SK-N-MC (cell line): ENCODE results near the gene FAM151A.

Experiments used
- EZH2 ChIP-seq: fragments of 200-600 bp; sonication (generic); IDR thresholded peaks from one replicate; pipeline ENCODE4 v1.6.1; 2017; ENCODE audit warnings: antibody characterized with exemption
- POLR2AphosphoS5 ChIP-seq: IDR thresholded peaks from 2 replicates; pipeline ENCODE4 v1.6.1; 2012; ENCODE audit warnings: mild to moderate bottlenecking, low read depth, low read length, borderline replicate concordance

DNA sequence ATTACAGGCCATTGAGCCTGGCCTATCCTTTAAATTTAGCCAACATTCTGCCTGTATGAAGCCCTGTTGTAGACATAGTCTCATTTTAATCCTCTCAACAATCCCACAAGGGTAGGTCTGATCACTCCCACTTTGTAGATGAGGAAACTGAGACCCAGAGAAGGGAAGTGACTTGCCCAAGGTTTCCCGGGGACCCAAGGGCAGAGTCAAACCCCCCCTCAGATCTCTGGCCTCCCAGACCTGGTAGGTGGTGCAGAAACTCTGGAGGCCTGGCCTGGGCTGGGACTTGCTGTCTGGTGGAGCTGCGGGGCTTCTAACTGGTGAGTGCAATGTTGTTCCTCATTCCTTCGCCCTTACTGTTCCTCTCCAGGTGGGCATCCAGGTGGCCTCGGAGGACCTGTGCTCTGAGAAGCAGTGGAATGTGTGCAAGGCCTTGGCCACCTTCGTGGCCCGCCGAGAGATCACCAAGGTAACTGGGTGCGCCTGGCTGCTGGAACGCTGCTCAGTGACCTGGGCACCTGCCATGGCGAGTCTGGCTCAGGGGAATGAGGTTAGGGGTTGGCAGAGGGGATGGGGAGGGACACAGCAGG is 29.7 kb downstream of the FAM151A start:
- TF ChIP-seq EZH2: no peak
- TF ChIP-seq POLR2AphosphoS5: no peak
